Activated CD8-positive, alpha-beta memory T cell treated with anti-CD3 and anti-CD28 coated beads for 48 hours (primary cell): Measurements from ENCODE around the gene STAB2.
"Not testable (repeated sequence)": the region's sequence is repeated elsewhere in the genome, so short reads cannot be mapped to it uniquely, and the experiment has no call there.

Experiments
- DNase-seq, 3 experiments: peaks; one replicate each; pipeline ENCODE4 v3.0.0-alpha.2; 2020; ENCODE audit warnings: low read depth in 2 of 3, low spot score in 2 of 3

The STAB2 gene

DNA sequence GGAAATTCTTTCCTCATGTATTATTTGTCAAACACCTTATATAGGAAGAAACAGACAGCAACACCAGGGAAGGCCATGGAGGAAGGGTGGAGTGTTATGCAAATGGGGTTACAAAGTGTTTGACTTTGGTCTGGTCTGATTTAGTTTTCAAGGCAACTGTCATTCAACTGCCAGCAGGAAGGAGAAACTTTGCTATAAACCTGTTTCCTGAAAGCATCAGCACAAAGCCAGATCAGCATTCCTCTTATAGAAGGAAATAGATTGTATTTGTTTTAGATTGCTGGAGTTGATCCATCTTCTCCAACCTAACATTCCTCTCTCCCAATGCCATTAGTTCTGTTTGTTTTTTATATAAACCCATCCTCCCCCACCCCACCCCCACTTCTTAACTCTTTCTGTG lies 65.7 kb downstream of the STAB2 start:
- no peak for DNase-seq

DNA sequence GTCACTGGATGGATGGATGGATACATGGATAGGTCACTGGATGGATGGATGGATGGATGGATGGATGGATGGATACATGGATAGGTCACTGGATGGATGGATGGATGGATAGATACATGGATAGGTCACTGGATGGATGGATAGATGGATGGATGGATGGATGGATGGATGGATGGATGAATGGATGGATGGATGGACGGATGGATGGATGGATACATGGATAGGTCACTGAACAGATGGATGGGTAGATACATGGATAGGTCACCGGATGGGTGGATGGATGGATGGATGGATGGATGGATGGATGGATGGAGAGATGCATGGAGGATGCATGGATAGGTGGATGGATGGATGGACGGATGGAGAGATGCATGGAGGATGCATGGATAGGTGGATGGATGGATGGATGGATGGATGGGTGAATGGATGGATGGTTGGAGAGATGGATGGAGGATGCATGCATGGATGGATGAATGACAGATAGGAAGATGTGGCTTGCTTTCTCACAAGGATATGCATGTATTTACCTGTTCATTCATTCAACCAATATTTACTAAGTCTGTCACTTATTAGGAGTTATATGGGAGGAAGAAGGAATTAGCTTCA lies 66.6 kb downstream of the STAB2 start:
- not testable (repeated sequence) for DNase-seq

DNA sequence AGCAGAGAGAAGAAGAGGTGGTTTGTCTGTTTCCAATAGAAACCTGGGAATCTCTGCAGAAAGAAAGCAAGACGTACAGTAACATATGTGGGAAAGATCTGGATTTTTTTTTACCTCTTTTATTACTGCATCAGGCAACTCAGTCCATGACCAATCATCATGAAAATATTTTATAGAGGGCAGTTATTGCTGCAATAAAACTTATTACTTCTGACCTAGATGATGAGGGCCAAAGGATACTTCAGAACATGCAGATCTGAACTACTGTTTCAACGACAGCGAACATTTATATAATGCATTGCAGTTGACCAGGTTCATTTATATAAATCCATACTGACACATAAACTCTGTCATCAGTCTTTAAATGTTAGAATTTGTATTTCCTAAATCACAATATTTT lies 67.7 kb downstream of the STAB2 start:
- no peak for DNase-seq

DNA sequence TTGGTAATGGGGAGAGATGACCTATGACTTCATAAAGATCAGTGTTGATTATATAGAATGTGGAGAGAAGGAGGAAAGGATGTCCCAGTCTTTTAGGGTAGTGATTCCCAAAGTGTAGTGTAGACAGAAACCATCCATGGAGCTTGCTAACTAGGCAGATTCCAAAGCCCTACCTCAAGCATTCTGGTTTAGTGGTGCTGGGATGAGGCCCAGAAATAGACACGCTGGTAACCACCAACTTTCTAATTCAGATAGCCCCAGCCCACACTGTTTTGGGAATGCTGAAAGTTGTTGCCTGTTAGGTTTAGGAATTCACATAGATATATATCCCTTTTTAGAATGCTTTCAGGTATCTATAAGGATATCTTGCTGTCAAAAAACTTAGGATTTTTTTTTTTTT lies 69.2 kb downstream of the STAB2 start:
- no peak for DNase-seq

DNA sequence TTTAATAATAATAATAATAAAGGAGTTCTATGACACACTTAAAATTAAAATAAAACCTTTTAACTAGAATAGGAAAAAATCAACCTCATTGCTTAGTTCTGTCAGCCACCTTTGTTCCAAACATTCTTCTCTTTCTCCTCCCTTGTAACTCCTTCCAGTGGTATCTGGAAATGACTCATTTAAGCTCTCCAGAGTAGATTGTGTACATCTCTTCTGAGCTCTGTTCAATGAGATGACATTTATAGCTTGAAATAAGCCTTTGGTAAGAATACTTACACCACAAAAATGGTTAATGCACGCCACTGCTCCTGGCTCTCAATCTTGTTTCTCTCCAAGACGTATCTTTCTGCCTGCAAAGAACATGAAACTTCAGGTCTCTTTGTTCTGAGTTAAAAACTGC lies 70.3 kb downstream of the STAB2 start:
- no peak for DNase-seq

DNA sequence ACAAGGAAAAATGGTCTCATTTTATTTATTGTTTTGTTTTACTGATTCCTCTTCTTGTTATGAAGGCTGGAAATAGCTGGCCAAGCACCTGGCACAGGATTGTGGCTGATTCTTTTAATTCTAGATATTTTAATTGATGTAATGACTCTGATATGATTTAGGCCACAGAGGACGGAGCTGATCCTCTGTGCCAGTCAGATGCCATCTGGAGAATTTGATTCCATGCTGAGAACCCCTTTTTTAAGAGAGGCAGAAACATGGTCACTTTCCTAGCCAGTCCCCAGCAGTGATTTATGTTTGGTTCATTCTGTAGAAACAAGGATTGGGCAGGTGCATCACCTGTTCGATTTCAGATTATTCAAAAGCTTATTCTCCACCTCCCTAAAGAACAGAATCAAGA lies 77.6 kb downstream of the STAB2 start:
- no peak for DNase-seq

DNA sequence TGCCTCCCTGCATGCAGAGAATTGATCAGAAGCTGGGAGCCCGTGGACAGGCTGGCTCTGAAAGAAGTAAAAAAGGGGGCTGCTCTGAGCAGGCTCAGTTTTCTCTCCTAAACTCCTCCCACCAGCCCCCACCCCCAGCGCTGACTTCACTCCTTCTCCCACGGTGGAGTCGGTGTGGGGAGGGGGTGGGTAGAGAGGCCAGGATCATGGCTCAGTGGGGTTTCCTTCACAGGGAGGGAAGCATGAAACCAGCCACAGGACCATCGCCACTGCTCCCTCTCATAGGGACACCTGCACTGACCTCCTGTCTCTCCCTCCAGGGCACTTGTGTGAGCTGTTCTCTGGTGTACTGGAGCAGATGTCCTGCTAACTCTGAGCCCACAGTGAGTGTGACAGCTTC lies 78.9 kb downstream of the STAB2 start:
- DNase-seq: no peak

DNA sequence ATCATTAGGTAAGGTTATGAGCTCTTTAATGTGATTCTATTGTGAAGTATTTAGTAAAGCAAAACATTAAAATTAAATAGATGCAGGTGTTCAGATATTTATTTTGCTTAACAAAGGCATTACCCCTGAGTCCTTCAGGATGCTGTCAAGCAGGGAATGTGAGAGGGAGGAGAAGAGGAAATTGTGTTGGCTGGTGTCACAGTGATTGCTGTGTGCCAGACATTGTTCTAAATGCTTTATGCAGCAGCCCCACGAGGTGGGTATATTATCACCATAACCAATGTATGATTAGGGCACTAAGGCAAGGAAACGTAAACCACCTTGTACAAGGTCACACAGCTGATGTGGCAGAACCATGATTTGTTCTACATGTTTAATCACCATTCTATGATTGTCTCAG lies 80.1 kb downstream of the STAB2 start:
- no peak for DNase-seq

DNA sequence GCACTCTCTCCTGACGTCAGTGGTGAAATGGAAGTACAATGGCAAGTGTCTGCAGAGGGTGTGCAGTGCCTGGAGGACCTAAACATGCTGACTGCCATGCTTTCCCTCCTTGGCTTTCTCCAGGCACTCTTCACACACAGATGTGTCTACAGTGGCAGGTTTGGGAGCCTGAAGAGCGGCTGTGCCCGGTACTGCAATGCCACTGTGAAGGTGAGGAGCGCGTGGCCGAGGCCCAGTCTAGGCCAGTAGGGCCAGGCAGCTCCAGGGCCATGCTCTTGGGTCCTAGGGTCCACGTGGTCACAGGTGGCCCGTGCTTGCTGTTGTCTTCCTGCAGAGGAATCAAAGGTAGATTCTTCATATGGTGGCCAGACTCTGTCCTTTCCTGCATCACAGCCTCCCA lies 81.4 kb downstream of the STAB2 start:
- no peak for DNase-seq

DNA sequence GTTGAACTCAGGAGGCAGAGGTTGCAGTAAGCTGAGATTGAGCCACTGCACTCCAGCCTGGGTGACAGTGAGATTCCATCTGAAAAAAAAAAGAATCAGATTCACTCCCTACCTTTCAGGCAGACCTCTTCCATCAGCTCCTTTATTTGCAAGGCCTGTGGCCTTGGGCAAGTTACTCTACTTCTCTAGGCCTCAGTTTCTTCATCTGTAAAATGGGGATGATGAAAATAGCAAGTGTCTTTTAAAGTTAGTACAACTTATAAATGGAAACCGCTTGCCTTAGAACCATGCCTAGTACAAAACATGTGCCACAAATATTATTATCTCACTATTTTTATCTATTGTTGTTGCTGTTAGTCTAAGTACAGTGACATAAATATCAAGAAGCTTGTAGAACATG lies 84.3 kb downstream of the STAB2 start:
- no peak for DNase-seq

DNA sequence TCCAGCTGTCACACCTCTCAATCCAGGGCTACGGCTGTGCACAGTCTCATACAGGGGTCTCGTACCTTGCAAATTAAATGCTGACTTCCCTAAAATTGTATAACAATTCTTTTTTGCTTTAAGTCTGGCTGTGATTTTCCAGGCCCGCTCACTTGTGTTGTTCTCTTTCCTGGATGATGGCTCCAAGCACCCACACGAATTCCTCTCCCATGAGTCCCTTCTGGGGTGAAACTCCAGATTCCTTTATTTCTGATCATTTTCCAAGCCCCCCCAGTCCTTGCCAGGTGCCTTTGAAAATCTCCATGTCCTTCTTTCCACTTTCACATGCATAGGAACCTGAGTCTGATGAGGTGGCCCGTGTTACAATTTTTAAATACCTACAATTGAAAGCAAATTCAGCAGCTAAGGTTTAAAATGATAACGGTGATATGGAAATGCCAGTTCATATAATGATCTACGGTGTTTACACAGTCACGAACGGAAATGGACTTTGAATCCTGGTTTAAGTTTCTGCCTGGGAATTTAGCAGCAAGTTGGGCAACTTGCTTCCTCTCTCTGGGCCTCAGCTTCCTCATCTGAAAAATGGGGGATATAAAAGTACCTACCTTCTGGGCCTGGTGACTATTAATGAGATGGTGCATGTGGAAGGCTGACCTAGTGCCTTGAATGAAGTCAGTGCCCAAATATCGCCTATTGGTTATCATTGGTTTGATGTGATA lies 85.5 kb downstream of the STAB2 start:
- no peak for DNase-seq

DNA sequence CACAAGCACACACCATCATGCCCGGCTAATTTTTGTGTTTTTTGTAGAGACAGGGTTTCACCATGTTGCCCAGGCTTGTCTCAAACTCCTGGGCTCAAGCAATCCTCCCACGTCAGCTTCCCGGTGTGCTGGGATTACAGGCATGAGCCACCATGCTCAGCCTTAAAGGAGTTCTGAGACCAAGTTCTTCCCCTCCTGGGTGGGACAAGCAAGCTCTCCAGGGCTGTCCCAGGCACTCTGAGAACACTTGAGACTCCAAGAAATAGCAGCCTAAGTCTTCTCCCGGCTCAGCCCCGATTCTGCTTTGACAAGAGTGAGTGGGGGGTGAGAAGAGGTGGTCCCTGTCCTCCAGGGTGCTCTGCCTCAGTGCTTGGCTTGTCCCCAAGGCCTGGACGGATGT lies 86.4 kb downstream of the STAB2 start:
- DNase-seq: no peak

DNA sequence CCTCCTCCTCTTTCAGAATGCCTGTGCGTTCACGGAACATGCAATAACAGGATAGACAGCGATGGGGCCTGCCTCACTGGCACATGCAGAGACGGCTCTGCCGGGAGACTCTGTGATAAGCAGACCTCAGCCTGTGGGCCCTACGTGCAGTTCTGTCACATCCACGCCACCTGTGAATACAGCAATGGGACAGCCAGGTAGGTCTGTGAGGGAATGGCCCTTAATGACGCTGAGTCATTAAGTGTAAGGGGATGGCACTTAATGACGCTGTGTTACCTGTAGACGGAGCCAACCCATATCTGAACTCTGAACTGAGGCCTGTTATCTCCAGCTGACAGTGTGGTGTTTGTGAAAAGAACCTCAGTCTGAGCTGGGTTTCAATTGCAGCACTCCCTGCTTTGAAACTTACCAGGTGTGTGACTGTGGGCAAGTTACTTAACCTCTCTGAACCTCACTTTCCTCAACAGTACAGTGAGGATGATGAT lies 86.9 kb downstream of the STAB2 start:
- DNase-seq: no peak

DNA sequence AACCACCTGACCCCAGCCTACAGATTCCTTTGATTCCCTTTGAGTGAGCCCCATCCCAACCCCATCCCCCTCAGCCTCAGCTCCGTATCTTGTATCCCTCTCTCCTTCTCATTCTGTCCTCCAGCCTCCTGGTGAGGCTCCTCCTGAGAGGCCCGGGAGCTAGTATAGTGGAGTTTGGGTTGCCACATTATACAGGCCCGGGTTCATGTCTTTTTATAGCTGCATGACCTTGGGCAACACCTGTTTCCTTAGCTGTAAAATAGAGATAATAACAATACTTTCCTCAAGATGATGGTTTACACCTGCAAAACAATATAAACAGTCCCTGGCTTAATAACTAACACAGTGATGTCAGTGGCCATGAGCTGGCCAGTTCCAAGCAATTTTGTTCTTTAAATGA lies 89.8 kb downstream of the STAB2 start:
- no peak for DNase-seq

DNA sequence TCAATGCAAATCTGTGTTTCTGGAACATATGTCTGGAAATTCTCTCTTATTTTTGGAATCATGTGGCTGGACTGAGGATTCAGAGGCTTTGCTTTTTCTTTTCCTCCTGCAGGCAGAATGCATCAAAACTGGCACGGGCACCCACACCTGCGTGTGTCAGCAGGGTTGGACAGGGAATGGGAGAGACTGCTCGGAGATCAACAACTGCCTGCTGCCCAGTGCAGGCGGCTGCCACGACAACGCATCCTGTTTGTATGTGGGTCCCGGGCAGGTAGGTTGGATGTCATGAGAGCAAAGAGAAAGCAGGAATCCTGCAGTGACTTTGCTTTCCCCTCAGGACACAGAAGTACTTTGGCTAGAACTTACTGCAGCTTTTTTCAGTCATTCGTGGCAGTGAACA lies 90.3 kb downstream of the STAB2 start:
- DNase-seq: no peak

DNA sequence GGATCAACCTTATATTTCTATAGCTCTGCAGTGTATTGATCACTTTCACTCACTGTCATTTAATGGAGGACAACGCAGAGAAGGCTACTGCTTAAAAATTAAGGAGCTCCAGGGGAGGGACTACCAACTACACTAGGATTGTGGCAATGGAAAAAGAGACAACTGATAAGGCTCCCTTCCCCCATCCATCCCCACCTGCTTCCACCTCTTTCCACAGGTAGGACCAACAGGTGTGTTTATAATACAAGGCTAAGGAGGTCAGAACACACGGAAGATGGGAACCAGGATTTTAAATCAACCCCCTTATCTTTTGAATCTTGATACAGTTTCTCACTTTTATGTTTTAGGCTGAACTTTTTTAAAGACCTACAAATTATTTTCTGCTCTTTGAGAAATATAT lies 90.8 kb downstream of the STAB2 start:
- no peak for DNase-seq

DNA sequence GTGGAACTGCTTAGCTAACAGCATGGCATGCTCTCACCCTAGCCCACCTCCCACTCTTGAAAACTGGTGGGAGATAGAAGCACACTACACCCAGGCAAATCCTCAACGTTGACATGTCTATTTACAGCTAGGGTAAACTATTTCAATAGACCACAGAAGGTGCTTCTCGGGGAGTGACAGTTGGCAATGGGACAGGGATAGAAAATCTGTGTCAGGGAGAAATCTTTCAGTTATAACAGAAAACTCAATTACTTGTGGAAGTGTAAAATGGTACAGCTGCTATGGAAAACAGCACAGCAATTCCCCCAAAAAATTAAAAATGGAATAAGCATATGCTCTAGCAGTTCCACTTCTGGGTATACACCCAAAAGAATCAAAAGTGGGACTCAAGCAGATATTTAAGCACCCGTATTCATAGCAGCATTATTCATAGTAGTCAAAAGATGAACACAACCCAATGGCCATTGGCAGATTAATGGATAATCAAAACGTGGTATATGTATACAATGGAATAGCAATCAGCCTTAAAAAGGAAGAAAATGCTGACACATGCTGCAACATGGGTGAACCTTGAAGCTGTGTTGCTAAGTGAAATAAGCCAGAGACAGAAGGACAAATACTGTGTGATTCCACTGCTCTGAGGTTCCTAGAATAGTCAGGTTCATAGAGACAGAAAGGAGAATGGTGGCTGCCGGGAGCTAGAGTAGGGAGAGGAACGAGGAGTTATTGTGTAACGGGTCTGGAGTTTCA lies 92.5 kb downstream of the STAB2 start:
- DNase-seq: no peak

DNA sequence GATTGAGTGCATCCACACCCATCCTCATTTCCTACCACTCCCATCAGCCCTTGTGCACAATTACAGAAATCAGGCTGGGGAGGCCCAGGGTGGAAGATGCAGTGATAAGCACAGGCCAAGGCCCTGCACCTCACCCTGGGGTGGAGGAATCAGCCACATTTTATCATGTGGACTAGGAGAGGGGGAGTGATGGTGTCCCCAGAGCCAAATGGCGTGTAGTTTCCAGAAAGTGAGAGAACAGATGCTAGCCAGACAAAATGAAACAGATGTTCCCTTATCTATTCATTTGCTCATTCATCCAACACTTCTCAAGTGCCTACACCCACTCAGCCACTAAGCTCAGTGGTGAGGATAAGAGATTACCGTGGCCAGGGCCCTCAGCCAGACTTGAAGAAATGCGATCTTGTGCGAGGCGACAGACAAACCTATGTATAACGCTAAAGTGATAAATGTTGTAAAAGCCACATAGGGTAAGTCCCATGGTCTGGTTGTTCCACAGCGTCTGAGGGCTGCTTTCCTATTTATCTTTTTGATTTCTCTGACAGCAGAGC lies 93.6 kb downstream of the STAB2 start:
- peak in 1 of 3 experiments; percentile 6 for DNase-seq

DNA sequence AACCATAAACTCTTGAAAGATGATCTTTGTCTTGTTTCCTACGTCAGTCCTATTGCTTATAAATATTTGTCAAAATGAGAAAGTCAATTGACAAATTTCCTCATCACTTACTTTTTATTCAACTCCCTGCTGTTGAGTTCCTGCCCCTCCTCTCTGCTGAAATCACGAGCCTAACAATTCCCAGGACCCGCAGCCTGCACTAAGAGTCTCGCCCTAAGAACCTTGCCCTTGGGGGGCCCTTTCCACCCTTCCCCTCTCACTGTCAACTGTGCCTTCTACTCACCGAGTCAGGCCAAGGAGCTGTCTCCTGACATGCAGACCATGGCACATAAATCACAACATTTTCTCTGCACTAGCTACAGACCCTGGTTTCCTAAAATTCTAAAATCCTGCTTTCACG lies 99.0 kb downstream of the STAB2 start:
- DNase-seq: no peak

DNA sequence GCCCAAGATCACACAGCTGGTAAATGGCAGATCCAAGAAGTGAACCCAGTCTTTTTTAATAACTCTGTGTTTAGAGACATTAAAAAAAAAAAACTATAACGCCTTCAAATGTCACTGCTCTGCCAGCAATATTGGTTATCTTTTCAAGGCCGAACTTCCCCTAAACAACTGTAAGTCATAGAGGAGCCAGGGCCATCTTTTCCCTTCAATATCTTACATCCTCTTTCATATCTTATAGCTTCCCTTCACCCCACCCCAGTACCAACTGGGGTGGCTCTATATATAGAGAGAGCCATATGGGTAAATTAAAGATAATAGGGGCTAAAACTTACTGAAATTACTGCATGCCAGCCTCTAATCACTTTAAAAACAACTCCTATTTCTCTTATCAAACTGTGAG lies 100.2 kb downstream of the STAB2 start:
- DNase-seq: no peak

DNA sequence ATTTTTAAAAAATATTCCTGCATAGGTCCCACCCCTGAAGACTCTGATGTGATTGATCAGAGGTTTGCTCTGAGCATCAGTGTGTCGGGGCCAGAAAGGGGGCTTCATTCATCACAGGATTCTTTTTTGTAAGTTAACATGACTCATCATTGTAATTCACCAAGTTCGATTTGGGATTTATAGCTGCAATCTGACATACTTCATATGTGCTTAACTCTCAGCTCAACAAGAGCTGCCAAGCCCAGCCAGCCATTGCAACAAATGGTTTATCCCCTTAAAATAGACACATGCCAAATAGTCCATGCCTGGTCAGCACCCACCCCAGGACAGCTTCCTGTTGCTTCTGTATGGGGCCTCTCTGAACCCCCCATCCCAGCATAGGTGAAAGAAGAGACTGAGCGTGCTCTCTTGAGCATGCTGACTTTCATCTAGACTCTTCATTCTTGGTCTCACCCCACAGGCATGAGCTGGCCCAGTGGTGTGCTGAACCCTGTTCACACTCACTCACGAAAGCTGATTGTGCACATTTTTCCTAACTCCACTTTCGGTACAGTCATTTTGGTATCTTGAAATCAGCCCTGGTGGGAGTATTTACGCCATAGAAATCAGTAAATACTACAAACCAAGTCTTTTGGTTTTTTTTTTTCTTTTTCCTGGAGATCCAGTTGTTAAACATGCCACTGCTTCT lies 101.4 kb downstream of the STAB2 start:
- DNase-seq: no peak

DNA sequence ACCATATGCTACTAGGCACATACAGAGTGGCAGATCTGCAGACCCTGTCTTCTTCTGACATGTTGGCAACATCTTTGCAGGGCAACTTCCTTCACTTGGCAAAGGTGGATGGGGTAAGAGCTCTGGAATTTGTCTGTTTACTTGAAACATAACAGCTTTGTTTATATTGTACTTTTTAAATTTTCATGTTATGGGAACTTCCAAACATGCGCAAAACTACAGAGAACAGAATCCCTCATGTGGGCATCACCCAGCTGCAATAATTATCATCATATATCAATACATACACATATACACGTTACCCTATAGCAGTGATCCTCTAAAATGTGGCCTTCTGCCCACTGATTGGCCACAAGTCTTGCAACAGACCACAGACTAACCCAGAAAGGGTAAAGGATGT lies 103.4 kb downstream of the STAB2 start:
- no peak for DNase-seq
